Measurements from ENCODE around the gene TRAPPC12.
"Not testable (repeated sequence)": the region's sequence is repeated elsewhere in the genome, so short reads cannot be mapped to it uniquely, and the experiment has no call there.

TRAPPC12 gene

DNA sequence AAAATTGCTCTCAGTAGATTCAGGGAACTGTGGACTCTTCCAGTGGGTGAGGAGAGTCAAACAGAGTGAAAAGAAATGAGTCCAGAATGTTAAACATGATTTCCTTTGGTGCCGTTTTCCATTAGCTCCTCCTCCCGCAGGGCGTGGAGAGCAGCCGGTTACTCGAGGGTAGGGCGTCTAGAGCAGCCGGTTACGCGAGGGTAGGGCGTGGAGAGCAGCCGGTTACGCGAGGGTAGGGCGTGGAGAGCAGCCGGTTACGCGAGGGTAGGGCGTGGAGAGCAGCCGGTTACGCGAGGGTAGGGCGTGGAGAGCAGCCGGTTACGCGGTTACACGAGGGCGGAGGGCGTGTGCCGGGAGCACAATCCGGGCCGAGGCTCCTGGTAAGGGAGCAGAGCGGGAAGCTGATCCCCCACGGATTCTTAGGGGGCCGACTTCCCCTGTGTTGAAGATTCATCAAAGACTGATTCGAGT is 69.0 kb downstream of the TRAPPC12 start:
- H3K27me3 ChIP-seq (ENCODE audit: control insufficient read depth in 5 of 5, insufficient read depth in 4 of 5, low read length in 5 of 5); H3K9me3 ChIP-seq (ENCODE audit: control insufficient read depth in 5 of 5, low read length in 5 of 5); H3K27ac ChIP-seq (ENCODE audit: low read depth, low read length): not testable (repeated sequence)
- Histone ChIP-seq H3K36me3 (ENCODE audit: control insufficient read depth in 5 of 5, insufficient read depth in 5 of 5, low read length in 5 of 5) (peaks cover 10 to 73% (median 54%) of the 10 kb centered on the region in 5 donors), H3K4me1 (ENCODE audit: control insufficient read depth in 5 of 5, insufficient read depth in 5 of 5, low read length in 5 of 5) (peaks cover 9 to 28% (median 19%) of the 10 kb centered on the region in 5 donors), H3K4me3 (ENCODE audit: low read depth in 1 of 5, low read length in 5 of 5) (peak overlapping the region in 2 of 5 donors; percentile 4 to 36), H3K9ac (ENCODE audit: low read length in 5 of 5) (peak overlapping the region in 1 of 5 donors; percentile 10)

DNA sequence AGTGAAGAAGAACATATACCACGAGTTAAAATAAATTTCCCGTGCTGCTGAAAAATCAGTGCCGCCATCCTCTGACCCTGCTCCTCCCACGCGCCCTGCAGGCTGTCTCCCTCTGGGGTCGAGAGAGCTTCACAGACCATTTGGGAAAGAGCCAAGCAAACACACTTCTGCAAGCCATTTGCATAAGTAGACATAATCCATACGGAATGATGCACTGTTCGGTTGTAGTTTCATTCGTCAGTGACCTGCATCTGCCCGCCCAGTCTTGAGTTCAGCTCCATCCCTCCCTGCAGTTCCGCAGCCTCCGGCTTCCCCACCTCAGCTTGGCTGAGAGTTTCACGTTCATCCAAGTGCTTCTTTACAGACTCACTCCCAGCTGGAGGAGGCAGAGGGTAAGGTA is 69.6 kb downstream of the TRAPPC12 start:
- Histone ChIP-seq H3K9ac (ENCODE audit: low read length in 5 of 5) (no peak overlapping the region), H3K4me1 (ENCODE audit: control insufficient read depth in 5 of 5, insufficient read depth in 5 of 5, low read length in 5 of 5) (peaks cover 9 to 34% (median 24%) of the 10 kb centered on the region in 5 donors), H3K27me3 (ENCODE audit: control insufficient read depth in 5 of 5, insufficient read depth in 4 of 5, low read length in 5 of 5) (no peaks in the 10 kb centered on the region), H3K27ac (ENCODE audit: low read depth, low read length) (no peak overlapping the region), H3K36me3 (ENCODE audit: control insufficient read depth in 5 of 5, insufficient read depth in 5 of 5, low read length in 5 of 5) (peaks cover 10 to 67% (median 48%) of the 10 kb centered on the region in 5 donors), H3K9me3 (ENCODE audit: control insufficient read depth in 5 of 5, low read length in 5 of 5) (no peaks in the 10 kb centered on the region), H3K4me3 (ENCODE audit: low read depth in 1 of 5, low read length in 5 of 5) (no peak overlapping the region)

GRCh38 chr2:3449936-3450335 is 70.4 kb downstream of the TRAPPC12 start:
- peaks cover 9 to 40% (median 25%) of the 10 kb centered on the region in 5 donors for H3K4me1 ChIP-seq (ENCODE audit: control insufficient read depth in 5 of 5, insufficient read depth in 5 of 5, low read length in 5 of 5)
- no peak overlapping the region for H3K4me3 ChIP-seq (ENCODE audit: low read depth in 1 of 5, low read length in 5 of 5)
- no peak overlapping the region for H3K27ac ChIP-seq (ENCODE audit: low read depth, low read length)
- H3K27me3 ChIP-seq (ENCODE audit: control insufficient read depth in 5 of 5, insufficient read depth in 4 of 5, low read length in 5 of 5) = no peaks in the 10 kb centered on the region
- peaks cover 4 to 66% (median 48%) of the 10 kb centered on the region in 5 donors for H3K36me3 ChIP-seq (ENCODE audit: control insufficient read depth in 5 of 5, insufficient read depth in 5 of 5, low read length in 5 of 5)
- no peak overlapping the region for H3K9ac ChIP-seq (ENCODE audit: low read length in 5 of 5)
- no peaks in the 10 kb centered on the region for H3K9me3 ChIP-seq (ENCODE audit: control insufficient read depth in 5 of 5, low read length in 5 of 5)

GRCh38 chr2:3450385-3451010 is 71.0 kb downstream of the TRAPPC12 start:
- no peaks in the 10 kb centered on the region for H3K27me3 ChIP-seq (ENCODE audit: control insufficient read depth in 5 of 5, insufficient read depth in 4 of 5, low read length in 5 of 5)
- H3K4me1 ChIP-seq (ENCODE audit: control insufficient read depth in 5 of 5, insufficient read depth in 5 of 5, low read length in 5 of 5) = peaks cover 9 to 40% (median 25%) of the 10 kb centered on the region in 5 donors
- no peak overlapping the region for H3K27ac ChIP-seq (ENCODE audit: low read depth, low read length)
- H3K9me3 ChIP-seq (ENCODE audit: control insufficient read depth in 5 of 5, low read length in 5 of 5) = no peaks in the 10 kb centered on the region
- no peak overlapping the region for H3K9ac ChIP-seq (ENCODE audit: low read length in 5 of 5)
- H3K4me3 ChIP-seq (ENCODE audit: low read depth in 1 of 5, low read length in 5 of 5) = no peak overlapping the region
- H3K36me3 ChIP-seq (ENCODE audit: control insufficient read depth in 5 of 5, insufficient read depth in 5 of 5, low read length in 5 of 5) = peaks cover 6 to 66% (median 45%) of the 10 kb centered on the region in 5 donors

- no peak overlapping the region for H3K9ac ChIP-seq (ENCODE audit: low read length in 5 of 5)
- H3K4me3 ChIP-seq (ENCODE audit: low read depth in 1 of 5, low read length in 5 of 5) = no peak overlapping the region
- H3K36me3 ChIP-seq (ENCODE audit: control insufficient read depth in 5 of 5, insufficient read depth in 5 of 5, low read length in 5 of 5) = peaks cover 2 to 66% (median 39%) of the 10 kb centered on the region in 5 donors
- H3K9me3 ChIP-seq (ENCODE audit: control insufficient read depth in 5 of 5, low read length in 5 of 5) = no peaks in the 10 kb centered on the region
- H3K4me1 ChIP-seq (ENCODE audit: control insufficient read depth in 5 of 5, insufficient read depth in 5 of 5, low read length in 5 of 5) = peaks cover 9 to 40% (median 25%) of the 10 kb centered on the region in 5 donors
- no peak overlapping the region for H3K27ac ChIP-seq (ENCODE audit: low read depth, low read length)
- H3K27me3 ChIP-seq (ENCODE audit: control insufficient read depth in 5 of 5, insufficient read depth in 4 of 5, low read length in 5 of 5) = no peaks in the 10 kb centered on the region
These were observed 71.7 kb downstream of the TRAPPC12 start for GRCh38 chr2:3451169-3451568.

DNA sequence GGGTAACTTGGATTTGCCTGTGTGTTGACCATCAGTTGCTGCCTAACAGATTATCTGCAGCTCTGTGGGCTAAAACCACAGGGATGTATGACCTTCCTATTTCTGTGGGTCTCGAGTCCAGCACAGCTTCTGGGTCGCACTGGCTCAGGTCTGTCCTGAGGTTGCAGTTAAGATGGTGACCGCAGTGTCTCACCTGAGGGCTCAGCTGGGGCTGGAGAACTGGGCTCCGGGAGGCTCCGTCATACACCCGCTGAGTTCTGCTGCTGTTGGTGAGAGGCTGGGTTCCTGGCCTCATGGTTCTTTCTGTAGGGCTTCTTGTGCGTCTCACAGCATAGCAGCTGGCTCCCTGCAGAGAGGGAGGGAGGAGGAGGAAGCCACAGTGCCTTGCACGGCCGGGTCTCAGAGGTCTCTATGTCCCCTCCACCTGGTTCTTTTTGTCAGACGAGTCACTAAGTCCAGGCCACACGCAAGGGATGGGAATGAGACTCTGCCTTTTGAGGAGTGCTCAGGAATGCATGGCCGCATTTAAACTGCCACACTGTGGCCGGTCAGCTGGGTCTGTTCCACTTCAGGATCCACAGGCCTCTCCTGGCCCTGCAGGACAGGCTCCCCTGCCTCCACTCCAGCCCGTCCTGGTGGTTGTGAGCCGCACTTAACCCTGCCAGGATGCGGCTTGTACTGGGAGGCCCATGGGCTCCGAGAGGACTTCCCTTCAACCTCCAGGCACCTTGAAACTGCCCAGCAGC is 72.6 kb downstream of the TRAPPC12 start:
- Histone ChIP-seq H3K9ac (ENCODE audit: low read length in 5 of 5) (no peak overlapping the region), H3K36me3 (ENCODE audit: control insufficient read depth in 5 of 5, insufficient read depth in 5 of 5, low read length in 5 of 5) (peaks cover 2 to 67% (median 35%) of the 10 kb centered on the region in 5 donors), H3K27me3 (ENCODE audit: control insufficient read depth in 5 of 5, insufficient read depth in 4 of 5, low read length in 5 of 5) (no peaks in the 10 kb centered on the region), H3K9me3 (ENCODE audit: control insufficient read depth in 5 of 5, low read length in 5 of 5) (no peaks in the 10 kb centered on the region), H3K4me1 (ENCODE audit: control insufficient read depth in 5 of 5, insufficient read depth in 5 of 5, low read length in 5 of 5) (peaks cover 9 to 40% (median 25%) of the 10 kb centered on the region in 5 donors), H3K4me3 (ENCODE audit: low read depth in 1 of 5, low read length in 5 of 5) (no peak overlapping the region), H3K27ac (ENCODE audit: low read depth, low read length) (no peak overlapping the region)

- peaks cover 2 to 69% (median 40%) of the 10 kb centered on the region in 5 donors for H3K36me3 ChIP-seq (ENCODE audit: control insufficient read depth in 5 of 5, insufficient read depth in 5 of 5, low read length in 5 of 5)
- H3K27ac ChIP-seq (ENCODE audit: low read depth, low read length) = no peak overlapping the region
- H3K4me3 ChIP-seq (ENCODE audit: low read depth in 1 of 5, low read length in 5 of 5) = peak overlapping the region in 1 of 5 donors; percentile 7
- peak overlapping the region in 1 of 5 donors; percentile 48 for H3K9ac ChIP-seq (ENCODE audit: low read length in 5 of 5)
- no peaks in the 10 kb centered on the region for H3K9me3 ChIP-seq (ENCODE audit: control insufficient read depth in 5 of 5, low read length in 5 of 5)
- peaks cover 4 to 27% (median 18%) of the 10 kb centered on the region in 5 donors for H3K4me1 ChIP-seq (ENCODE audit: control insufficient read depth in 5 of 5, insufficient read depth in 5 of 5, low read length in 5 of 5)
- no peaks in the 10 kb centered on the region for H3K27me3 ChIP-seq (ENCODE audit: control insufficient read depth in 5 of 5, insufficient read depth in 4 of 5, low read length in 5 of 5)
These were observed 73.9 kb downstream of the TRAPPC12 start for GRCh38 chr2:3453190-3453999.

- not testable (repeated sequence) for H3K9ac ChIP-seq (ENCODE audit: low read length in 5 of 5); H3K4me3 ChIP-seq (ENCODE audit: low read depth in 1 of 5, low read length in 5 of 5); H3K27me3 ChIP-seq (ENCODE audit: control insufficient read depth in 5 of 5, insufficient read depth in 4 of 5, low read length in 5 of 5); H3K9me3 ChIP-seq (ENCODE audit: control insufficient read depth in 5 of 5, low read length in 5 of 5); H3K27ac ChIP-seq (ENCODE audit: low read depth, low read length)
- Histone ChIP-seq H3K36me3 (ENCODE audit: control insufficient read depth in 5 of 5, insufficient read depth in 5 of 5, low read length in 5 of 5) (peaks cover 5 to 73% (median 46%) of the 10 kb centered on the region in 5 donors), H3K4me1 (ENCODE audit: control insufficient read depth in 5 of 5, insufficient read depth in 5 of 5, low read length in 5 of 5) (peaks cover 4 to 26% (median 17%) of the 10 kb centered on the region in 5 donors)
These were observed 74.5 kb downstream of the TRAPPC12 start for GRCh38 chr2:3454005-3454404.

DNA sequence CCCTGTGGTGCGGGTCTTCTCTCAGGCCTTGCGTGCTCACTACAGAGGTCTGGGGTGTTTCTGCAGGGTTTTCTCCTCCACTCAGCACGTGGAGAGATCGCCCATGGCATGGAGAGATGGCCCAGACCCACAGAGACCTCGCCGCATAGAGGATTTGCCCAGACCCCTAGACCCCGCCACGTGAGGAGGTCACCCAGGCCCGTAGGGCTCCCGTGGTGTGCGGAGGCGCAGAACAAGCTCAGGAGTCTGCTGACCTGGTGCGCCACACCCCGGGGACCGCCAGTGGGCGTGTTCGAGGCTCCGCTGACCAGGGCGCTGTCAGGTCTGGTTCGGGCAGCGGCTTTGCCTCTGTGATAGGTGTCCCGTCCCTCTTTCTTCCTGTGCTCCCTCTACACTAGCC is 75.3 kb downstream of the TRAPPC12 start:
- Histone ChIP-seq H3K9me3 (ENCODE audit: control insufficient read depth in 5 of 5, low read length in 5 of 5) (no peaks in the 10 kb centered on the region), H3K27ac (ENCODE audit: low read depth, low read length) (no peak overlapping the region), H3K4me3 (ENCODE audit: low read depth in 1 of 5, low read length in 5 of 5) (no peak overlapping the region), H3K4me1 (ENCODE audit: control insufficient read depth in 5 of 5, insufficient read depth in 5 of 5, low read length in 5 of 5) (peaks cover 4 to 26% (median 17%) of the 10 kb centered on the region in 5 donors), H3K27me3 (ENCODE audit: control insufficient read depth in 5 of 5, insufficient read depth in 4 of 5, low read length in 5 of 5) (no peaks in the 10 kb centered on the region), H3K9ac (ENCODE audit: low read length in 5 of 5) (no peak overlapping the region), H3K36me3 (ENCODE audit: control insufficient read depth in 5 of 5, insufficient read depth in 5 of 5, low read length in 5 of 5) (peaks cover 5 to 73% (median 47%) of the 10 kb centered on the region in 5 donors)
